Brain microvascular endothelial cell (primary cell): ENCODE data around the gene PDE8A.

ENCODE experiments used
- DNase-seq: peaks from one replicate; pipeline ENCODE4 v3.0.0-alpha.2; 2020
- H3K27ac ChIP-seq: fragments of 250-450 bp; sonication (Bioruptor Pico); 2 replicates; pipeline ENCODE4 v1.5.1; 2020; ENCODE audit warnings: mild to moderate bottlenecking, moderate library complexity
- H3K27me3 ChIP-seq: fragments of 250-450 bp; sonication (Bioruptor Pico); replicated peaks from 2 replicates; pipeline ENCODE4 v1.5.1; 2020; ENCODE audit warnings: mild to moderate bottlenecking
- H3K36me3 ChIP-seq: fragments of 250-450 bp; sonication (Bioruptor Pico); replicated peaks from 2 replicates; pipeline ENCODE4 v1.5.1; 2020; ENCODE audit warnings: mild to moderate bottlenecking
- H3K4me3 ChIP-seq: 2 replicates; pipeline ENCODE4 v1.5.1; 2011; ENCODE audit warnings: low read depth, mild to moderate bottlenecking, control low read depth, low read length, moderate library complexity
- CTCF ChIP-seq: IDR thresholded peaks from 2 replicates; pipeline ENCODE4 v1.5.1; 2011; ENCODE audit warnings: low read depth, mild to moderate bottlenecking, moderate library complexity, low read length, control low read depth, inconsistent platforms; ENCODE audit errors: missing control alignments
- in situ Hi-C: cut with HindIII; loops from 2 replicates; pipeline ENCODE4 v1.10.0; 2017; ENCODE audit warnings: low sequenced_read_pairs, low pct_ligation_motif_present

The PDE8A gene

DNA sequence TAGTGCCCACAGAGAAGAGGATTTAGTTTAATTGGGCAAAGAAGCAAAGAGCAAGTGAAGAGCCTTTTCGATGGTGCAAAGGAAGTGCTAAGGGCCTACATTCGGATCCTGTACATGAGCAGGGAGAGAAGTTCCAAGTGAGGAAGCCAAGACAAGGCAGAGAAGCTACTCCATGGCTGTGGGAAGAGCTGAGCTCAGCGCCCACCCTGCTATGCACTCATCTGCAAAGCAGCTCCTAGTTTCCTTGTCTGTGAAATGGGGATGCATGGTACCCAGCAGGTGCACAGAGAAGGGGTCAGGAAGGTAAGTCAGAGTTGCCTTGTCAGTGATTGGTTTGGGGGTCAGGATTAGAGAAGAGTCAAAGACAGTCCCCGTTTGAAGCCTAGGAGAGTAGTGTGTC is 126.5 kb downstream of the PDE8A start:
- H3K36me3 ChIP-seq = peaks cover 46% of the 10 kb centered on the region
- no peak for DNase-seq
- no peak overlapping the region for H3K4me3 ChIP-seq
- in situ Hi-C loops = no loop called here
- TF ChIP-seq CTCF = no peak
- no peak overlapping the region for H3K27ac ChIP-seq
- no peaks in the 10 kb centered on the region for H3K27me3 ChIP-seq

GRCh38 chr15:85109333-85109732 is 127.7 kb downstream of the PDE8A start:
- peaks cover 49% of the 10 kb centered on the region for H3K36me3 ChIP-seq
- no peaks in the 10 kb centered on the region for H3K27me3 ChIP-seq
- no peak for TF ChIP-seq CTCF
- in situ Hi-C loops = no loop called here
- no peak overlapping the region for H3K27ac ChIP-seq
- no peak for DNase-seq
- no peak overlapping the region for H3K4me3 ChIP-seq

DNA sequence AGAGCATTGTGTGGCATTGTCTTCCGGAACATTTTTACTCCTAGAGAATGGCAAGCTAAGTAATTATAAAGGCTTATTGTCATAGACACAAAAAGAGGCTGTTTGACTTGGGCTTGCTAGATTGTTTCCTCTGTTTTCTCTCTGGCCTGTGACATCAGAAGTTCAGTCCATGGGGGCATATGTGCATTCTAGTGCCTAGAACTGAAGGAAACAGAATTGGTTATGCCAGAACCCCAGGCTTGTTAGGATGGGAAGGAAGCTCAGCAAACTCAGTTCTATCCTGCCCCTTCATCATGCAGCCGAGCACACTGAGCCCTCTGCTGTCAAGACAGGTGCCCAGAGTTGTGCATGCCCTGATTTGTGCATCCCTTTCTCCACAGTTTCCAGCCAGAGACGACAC is 131.3 kb downstream of the PDE8A start:
- in situ Hi-C loops = no loop called here
- peaks cover 43% of the 10 kb centered on the region for H3K36me3 ChIP-seq
- TF ChIP-seq CTCF = no peak
- no peak overlapping the region for H3K27ac ChIP-seq
- H3K4me3 ChIP-seq = no peak overlapping the region
- H3K27me3 ChIP-seq = no peaks in the 10 kb centered on the region
- no peak for DNase-seq

DNA sequence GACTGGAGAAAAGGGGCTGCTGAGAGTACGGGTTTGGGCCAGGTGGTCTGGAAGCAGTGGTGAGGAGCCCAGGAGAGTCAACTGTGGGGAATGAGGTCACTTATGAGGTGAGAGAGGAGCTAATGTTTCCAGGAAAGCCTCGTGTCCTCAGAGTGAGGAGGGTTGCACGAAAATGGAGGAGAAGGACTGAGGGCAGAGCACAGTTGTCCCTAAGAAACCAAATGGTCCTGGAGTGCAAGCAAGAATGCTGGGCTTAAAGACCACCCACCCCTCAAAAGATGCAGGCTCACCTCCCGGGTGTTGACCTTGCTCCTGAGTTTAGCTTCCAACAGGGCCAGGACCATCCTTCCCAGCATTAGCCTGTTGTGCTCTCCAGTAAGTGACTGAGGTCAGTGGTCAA is 133.2 kb downstream of the PDE8A start:
- no peak for DNase-seq
- peaks cover 37% of the 10 kb centered on the region for H3K36me3 ChIP-seq
- H3K4me3 ChIP-seq = no peak overlapping the region
- no peak overlapping the region for H3K27ac ChIP-seq
- in situ Hi-C loops = no loop called here
- H3K27me3 ChIP-seq = no peaks in the 10 kb centered on the region
- no peak for TF ChIP-seq CTCF

GRCh38 chr15:85116066-85116465 is 134.4 kb downstream of the PDE8A start:
- no peak for TF ChIP-seq CTCF
- Histone ChIP-seq H3K27ac (no peak overlapping the region), H3K36me3 (peaks cover 44% of the 10 kb centered on the region), H3K4me3 (no peak overlapping the region), H3K27me3 (no peaks in the 10 kb centered on the region)
- in situ Hi-C loops = no loop called here
- DNase-seq = no peak

DNA sequence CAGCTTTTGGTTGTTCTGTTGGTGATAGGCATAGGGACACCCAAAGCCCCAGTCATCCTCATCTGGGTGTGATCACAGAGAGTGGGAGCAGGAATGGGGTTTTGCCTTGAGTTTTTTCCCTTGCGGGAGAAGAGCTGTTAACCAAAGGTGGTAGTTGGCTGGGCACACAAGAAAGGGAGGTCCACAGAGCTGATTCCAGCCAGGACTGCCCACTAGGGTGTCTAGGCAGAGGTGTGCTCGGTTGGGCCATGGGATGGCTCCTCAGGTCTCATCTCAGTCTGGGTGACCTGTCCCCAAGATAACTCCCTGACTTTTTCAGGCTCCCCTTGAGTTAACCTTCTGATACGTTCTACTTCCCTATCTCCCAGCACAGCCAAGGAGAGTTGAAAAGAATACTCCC is 134.8 kb downstream of the PDE8A start:
- no peak for DNase-seq
- no peaks in the 10 kb centered on the region for H3K27me3 ChIP-seq
- H3K36me3 ChIP-seq = peaks cover 46% of the 10 kb centered on the region
- TF ChIP-seq CTCF = no peak
- no peak overlapping the region for H3K27ac ChIP-seq
- in situ Hi-C loops = no loop called here
- H3K4me3 ChIP-seq = no peak overlapping the region
